Pancreas (tissue), 10 donors: ENCODE measurements around the gene VSX1. TPM values are rescaled to one million over a fixed set of nuclear protein-coding genes. Genes with fewer than 3 reads are reported as not detected.

Source experiments
- ATAC-seq, 4 donors: fragments of 200-7000 bp; cut with Tn5 transposase; one replicate each; pipeline versions ENCODE4 v1.8.0 to v1.9.1; 2020; ENCODE audit warnings: mild to moderate bottlenecking in 4 of 4, moderate library complexity in 4 of 4
- DNase-seq, 6 donors: peaks; one replicate each; pipeline ENCODE4 v3.0.0-alpha.2; 2020
- FAIRE-seq: peaks from 2 replicates; lab custom pipeline; 2012; peaks lifted over from hg19 to GRCh38; lab: Jason Lieb, UNC
- H3K27ac ChIP-seq, 4 donors: fragments of 200-600 bp; sonication (generic); 1 replicate in 3 of 4; 2 replicates in 1 of 4; pipeline versions ENCODE4 v1.5.0 to v1.8.0; 2020
- H3K27me3 ChIP-seq, 4 donors: fragments of 200-600 bp; one replicate each; pipeline ENCODE4 v1.8.0; 2021
- H3K36me3 ChIP-seq, 3 donors: fragments of 200-600 bp; sonication (generic) in 1 of 3; one replicate each; pipeline versions ENCODE4 v1.5.0 to v1.8.0; 2020 to 2021
- H3K4me1 ChIP-seq, 3 donors: fragments of 200-600 bp; one replicate each; pipeline ENCODE4 v1.8.0; 2021
- H3K4me3 ChIP-seq, 4 donors: fragments of 200-600 bp; sonication (generic) in 2 of 4; one replicate each; pipeline versions ENCODE4 v1.5.0 to v1.8.0; 2020 to 2021
- H3K9me3 ChIP-seq, 4 donors: fragments of 200-600 bp; one replicate each; pipeline ENCODE4 v1.8.0; 2021
- CTCF ChIP-seq, 4 donors: fragments of 200-600 bp; sonication (generic) in 3 of 4; IDR thresholded peaks; one replicate each; pipeline versions ENCODE4 v1.5.0 to v1.8.0; 2021; ENCODE audit warnings: antibody characterized with exemption in 4 of 4
- WGBS, 2 donors: extraction: QIAGEN DNeasy Blood & Tissue Kit; methylation state at CpG; one replicate each; pipeline ENCODE4 v1.1.7; 2013; 5-methylcytosine and 5-hydroxymethylcytosine counted together
- intact Hi-C, 3 donors: fragments of 100-400 bp; cut with DNase I; formaldehyde crosslinking; loops; one replicate each; pipeline versions ENCODE4 v1.11.1 to v1.14.2; 2022
- polyA plus RNA-seq, 2 donors: library from polyadenylated mRNA; stranded (reverse); fragments of 200-250 nt; gene quantifications; one replicate each; pipeline ENCODE4 v1.2.3, GENCODE V29; 2013
- total RNA-seq, 6 donors: library from RNA; stranded (reverse); fragmentation: NEBNext Ultra II Directional in 4 of 6; extraction: Animal tissue kit (Norgen Biotek cat#: 25700) in 4 of 6; gene quantifications; one replicate each; pipeline versions ENCODE4 v1.2.1 to v1.2.4, GENCODE V29; 2021 to 2023
- donor health status: healthy with polysubstance abuse.
- donor health status: DM: no; HTN: no; CAD: no; lungs with moderate emphysema.
- donor health status: DM: no; HTN: no; CAD: no.
- donor health status: control.
- donor health status: control.
- donor health status: Bipolar disorder and iron deficiency.
- donor health status: DM: yes; HTN: yes; CAD: no.
- donor health status: DM: no; HTN: no; CAD: no.
- donor health status: DM: no; HTN: no; CAD: no.
- donor health status: DM: yes; HTN: yes; CAD: no.

VSX1 gene
- total and polyA plus RNA-seq, 8 donors = 0.08 to 0.77 (median 0.23) TPM

- H3K4me1 ChIP-seq = peaks cover 55 to 60% (median 58%) of the 10 kb centered on the region in 3 donors
- no peak overlapping the region for H3K4me3 ChIP-seq
- no peaks in the 10 kb centered on the region for H3K9me3 ChIP-seq
- no peak for FAIRE-seq
- WGBS, 2 donors = 55 to 58% methylated on average over 14 of the region's 14 CpGs
- peak in 1 of 4 donors; percentile 3 for ATAC-seq
- peak overlapping the region; percentile 4 to 39 (median 15) for H3K27ac ChIP-seq
- H3K27me3 ChIP-seq = no peaks in the 10 kb centered on the region
- TF ChIP-seq CTCF (IDR thresholded peaks at IDR 0.05) = no peak
- DNase-seq = peak in 5 of 6 donors; percentile 5 to 57 (median 18)
- intact Hi-C loops = loop anchor here in 1 of 3 donors (5.0 kb wide), 1 partner anchor 32 kb away; no protein-coding TSS in a partner anchor
- H3K36me3 ChIP-seq = peaks cover 0 to 21% (median 0%) of the 10 kb centered on the region in 3 donors
Observed at GRCh38 chr20:25044660-25045342, 37.1 kb downstream of the VSX1 start.

- Histone ChIP-seq H3K4me3 (no peak overlapping the region), H3K27ac (peak overlapping the region in 1 of 4 donors; percentile 14), H3K4me1 (peaks cover 60 to 66% (median 61%) of the 10 kb centered on the region in 3 donors), H3K9me3 (no peaks in the 10 kb centered on the region), H3K36me3 (peaks cover 0 to 21% (median 0%) of the 10 kb centered on the region in 3 donors), H3K27me3 (no peaks in the 10 kb centered on the region)
- ATAC-seq = no peak
- peak in 1 of 6 donors; percentile 0 for DNase-seq
- no peak for TF ChIP-seq CTCF (IDR thresholded peaks at IDR 0.05)
- intact Hi-C loops = no loop called here
- WGBS, 2 donors = 96 to 98% methylated on average over 5 of the region's 5 CpGs
- FAIRE-seq = no peak
Observed at GRCh38 chr20:25044261-25044560, 37.7 kb downstream of the VSX1 start.

- H3K4me3 ChIP-seq = no peak overlapping the region
- peaks cover 65 to 71% (median 66%) of the 10 kb centered on the region in 3 donors for H3K4me1 ChIP-seq
- TF ChIP-seq CTCF (IDR thresholded peaks at IDR 0.05) = no peak
- no peak for ATAC-seq
- H3K9me3 ChIP-seq = no peaks in the 10 kb centered on the region
- no peak for FAIRE-seq
- peak in 4 of 6 donors; percentile 1 to 52 (median 30) for DNase-seq
- intact Hi-C loops = no loop called here
- H3K36me3 ChIP-seq = peaks cover 0 to 21% (median 0%) of the 10 kb centered on the region in 3 donors
- H3K27me3 ChIP-seq = no peaks in the 10 kb centered on the region
- peak overlapping the region in 3 of 4 donors; percentile 35 to 82 (median 63) for H3K27ac ChIP-seq
- 81 to 90% methylated on average over 9 of the region's 9 CpGs for WGBS, 2 donors
Observed at GRCh38 chr20:25043499-25044260, 38.3 kb downstream of the VSX1 start.

- Histone ChIP-seq H3K36me3 (peaks cover 0 to 18% (median 0%) of the 10 kb centered on the region in 3 donors), H3K9me3 (no peaks in the 10 kb centered on the region), H3K4me3 (no peak overlapping the region), H3K27ac (peak overlapping the region; percentile 31 to 82 (median 49)), H3K27me3 (no peaks in the 10 kb centered on the region), H3K4me1 (peaks cover 70 to 75% (median 74%) of the 10 kb centered on the region in 3 donors)
- no peak for TF ChIP-seq CTCF (IDR thresholded peaks at IDR 0.05)
- intact Hi-C loops = no loop called here
- ATAC-seq = peak in 2 of 4 donors; percentile 26 to 30
- 74 to 76% methylated on average over 14 of the region's 14 CpGs for WGBS, 2 donors
- no peak for FAIRE-seq
- peak in 4 of 6 donors; percentile 52 to 58 (median 56) for DNase-seq
Observed at GRCh38 chr20:25042531-25043498, 39.1 kb downstream of the VSX1 start.
